Measurements from ENCODE around the gene ATG10. TPM values are rescaled to one million over a fixed set of nuclear protein-coding genes. Genes with fewer than 3 reads are reported as not detected.

ATG10 gene
- total and polyA plus RNA-seq, 2 experiments from 2014 or later: 12.5 to 17.7 TPM

DNA sequence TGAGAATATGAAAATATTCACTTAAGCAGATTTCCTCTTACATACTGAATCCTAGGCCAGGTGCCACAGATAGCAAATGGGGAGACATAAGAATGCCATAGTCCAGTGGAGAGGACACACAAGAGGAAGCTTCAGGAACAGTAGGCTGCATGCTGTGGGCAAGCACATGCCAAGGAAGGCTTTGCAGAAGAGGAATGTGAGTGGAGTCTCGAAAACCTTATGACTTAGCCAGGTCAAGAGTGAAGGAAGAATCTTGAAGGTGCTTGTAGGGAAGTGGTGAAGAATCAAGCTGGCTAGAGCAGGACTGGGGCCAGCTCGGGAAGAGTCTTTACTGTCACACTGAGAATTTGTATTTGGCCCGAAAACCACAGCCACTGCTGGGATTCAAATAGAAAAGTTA is 285.9 kb downstream of the ATG10 start (continued):
- TF ChIP-seq ZNF331 (CRISPR knock-in tag; IDR thresholded peaks at IDR 0.05; ENCODE audit: low read depth) (no peak), STAT1 (IDR thresholded peaks at IDR 0.05; ENCODE audit: unreplicated experiment) (no peak), POLR2AphosphoS5 (IDR thresholded peaks at IDR 0.05; ENCODE audit: low read depth) (no peak)

GRCh38 chr5:82259172-82259800 is 287.5 kb downstream of the ATG10 start:
- DNase-seq (ENCODE audit: low spot score) (peak; percentile 62), ATAC-seq (peak; percentile 17; the same call in 1 of the 3 replicates)
- no peaks in the 10 kb centered on the region for H3F3A ChIP-seq (replicated peaks; ENCODE audit: low read depth)
- no peaks in the 10 kb centered on the region for H3K36me3 Mint-ChIP-seq (ENCODE audit: low read depth)
- no peaks in the 10 kb centered on the region for H4K20me1 ChIP-seq (replicated peaks; ENCODE audit: insufficient read depth)
- no peak overlapping the region for H3K4me3 Mint-ChIP-seq
- no peak overlapping the region for H3K27ac ChIP-seq (ENCODE audit: low read depth)
- H3K36me3 ChIP-seq (ENCODE audit: insufficient read depth): no peaks in the 10 kb centered on the region
- H3K4me1 ChIP-seq (ENCODE audit: insufficient read depth): no peaks in the 10 kb centered on the region; the same call in 1 of the 2 replicates
- no peaks in the 10 kb centered on the region for H3K9me2 ChIP-seq (ENCODE audit: insufficient read depth)
- no peak overlapping the region for H2AFZ ChIP-seq
- H3K79me2 ChIP-seq (replicated peaks; ENCODE audit: insufficient read depth): no peaks in the 10 kb centered on the region
- no peaks in the 10 kb centered on the region for H3K9me3 Mint-ChIP-seq
- no peaks in the 10 kb centered on the region for H3K27me3 Mint-ChIP-seq (ENCODE audit: insufficient read depth, low read depth, poor library complexity)
- TF ChIP-seq, protein P1, sequence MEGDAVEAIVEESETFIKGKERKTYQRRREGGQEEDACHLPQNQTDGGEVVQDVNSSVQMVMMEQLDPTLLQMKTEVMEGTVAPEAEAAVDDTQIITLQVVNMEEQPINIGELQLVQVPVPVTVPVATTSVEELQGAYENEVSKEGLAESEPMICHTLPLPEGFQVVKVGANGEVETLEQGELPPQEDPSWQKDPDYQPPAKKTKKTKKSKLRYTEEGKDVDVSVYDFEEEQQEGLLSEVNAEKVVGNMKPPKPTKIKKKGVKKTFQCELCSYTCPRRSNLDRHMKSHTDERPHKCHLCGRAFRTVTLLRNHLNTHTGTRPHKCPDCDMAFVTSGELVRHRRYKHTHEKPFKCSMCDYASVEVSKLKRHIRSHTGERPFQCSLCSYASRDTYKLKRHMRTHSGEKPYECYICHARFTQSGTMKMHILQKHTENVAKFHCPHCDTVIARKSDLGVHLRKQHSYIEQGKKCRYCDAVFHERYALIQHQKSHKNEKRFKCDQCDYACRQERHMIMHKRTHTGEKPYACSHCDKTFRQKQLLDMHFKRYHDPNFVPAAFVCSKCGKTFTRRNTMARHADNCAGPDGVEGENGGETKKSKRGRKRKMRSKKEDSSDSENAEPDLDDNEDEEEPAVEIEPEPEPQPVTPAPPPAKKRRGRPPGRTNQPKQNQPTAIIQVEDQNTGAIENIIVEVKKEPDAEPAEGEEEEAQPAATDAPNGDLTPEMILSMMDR (conservative IDR thresholded peaks at IDR 0.05; ENCODE audit: low read depth in 2 of 2): peak; percentile 61 to 69
- TF ChIP-seq STAT1 (IDR thresholded peaks at IDR 0.05; ENCODE audit: unreplicated experiment): no peak
- no peak overlapping the region for H3K27ac Mint-ChIP-seq
- H3K4me3 ChIP-seq: no peak overlapping the region
- H3K4me2 ChIP-seq: no peak overlapping the region
- H3K4me1 Mint-ChIP-seq: peaks cover 20% of the 10 kb centered on the region
- no peaks in the 10 kb centered on the region for H3K27me3 ChIP-seq (ENCODE audit: insufficient read depth)

DNA sequence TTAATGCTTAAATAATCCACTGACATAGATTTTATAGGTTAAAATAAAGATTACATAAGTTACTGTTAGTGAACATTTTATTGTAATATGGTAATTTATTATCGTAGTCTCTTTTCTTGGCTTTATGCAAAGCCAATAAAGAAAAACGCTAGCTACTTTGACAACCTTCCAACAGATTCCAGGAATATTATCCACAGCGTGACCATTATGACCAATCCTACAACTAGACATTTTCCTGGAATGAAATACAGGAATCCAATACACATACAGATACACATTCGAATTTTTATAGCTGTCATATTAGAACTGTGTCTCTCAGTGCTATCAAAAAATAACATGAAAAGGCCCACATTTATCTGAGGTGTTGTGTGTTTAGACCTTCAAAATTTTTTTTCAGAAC is 293.2 kb downstream of the ATG10 start:
- no peak overlapping the region for H3K4me3 ChIP-seq
- no peak overlapping the region for H3K4me3 Mint-ChIP-seq
- DNase-seq (ENCODE audit: low spot score) (no peak), ATAC-seq (no peak)
- H3K9me3 Mint-ChIP-seq: peaks cover 9% of the 10 kb centered on the region; the same call in 2 of the 3 replicates
- H3K79me2 ChIP-seq (replicated peaks; ENCODE audit: insufficient read depth): no peaks in the 10 kb centered on the region
- no peaks in the 10 kb centered on the region for H3K27me3 ChIP-seq (ENCODE audit: insufficient read depth)
- peaks cover 3% of the 10 kb centered on the region; the same call in 2 of the 3 replicates for H3K4me1 Mint-ChIP-seq
- no peak overlapping the region for H3K4me2 ChIP-seq
- no peak overlapping the region for H2AFZ ChIP-seq
- no peak overlapping the region for H3K27ac ChIP-seq (ENCODE audit: low read depth)
- no peaks in the 10 kb centered on the region for H3F3A ChIP-seq (replicated peaks; ENCODE audit: low read depth)
- H3K9me2 ChIP-seq (ENCODE audit: insufficient read depth): no peaks in the 10 kb centered on the region
- H4K20me1 ChIP-seq (replicated peaks; ENCODE audit: insufficient read depth): no peaks in the 10 kb centered on the region
- H3K4me1 ChIP-seq (ENCODE audit: insufficient read depth): no peaks in the 10 kb centered on the region
- no peaks in the 10 kb centered on the region for H3K27me3 Mint-ChIP-seq (ENCODE audit: insufficient read depth, low read depth, poor library complexity)
- no peaks in the 10 kb centered on the region for H3K36me3 ChIP-seq (ENCODE audit: insufficient read depth)
- no peak overlapping the region for H3K27ac Mint-ChIP-seq
- peaks cover 32% of the 10 kb centered on the region; the same call in 2 of the 3 replicates for H3K36me3 Mint-ChIP-seq (ENCODE audit: low read depth)
- TF ChIP-seq POLR2AphosphoS5 (IDR thresholded peaks at IDR 0.05; ENCODE audit: low read depth) (no peak), ZNF331 (CRISPR knock-in tag; IDR thresholded peaks at IDR 0.05; ENCODE audit: low read depth) (no peak), EZH2 (IDR thresholded peaks at IDR 0.05; ENCODE audit: low read depth, unreplicated experiment) (no peak), CREB1 (CRISPR knock-in tag; IDR thresholded peaks at IDR 0.05; ENCODE audit: low read depth) (no peak), NANOG (IDR thresholded peaks at IDR 0.05; ENCODE audit: borderline replicate concordance) (no peak), STAT1 (IDR thresholded peaks at IDR 0.05; ENCODE audit: unreplicated experiment) (no peak)
- TF ChIP-seq, protein P1 (conservative IDR thresholded peaks at IDR 0.05; ENCODE audit: low read depth in 2 of 2): no peak
- TF ChIP-seq, protein P2, sequence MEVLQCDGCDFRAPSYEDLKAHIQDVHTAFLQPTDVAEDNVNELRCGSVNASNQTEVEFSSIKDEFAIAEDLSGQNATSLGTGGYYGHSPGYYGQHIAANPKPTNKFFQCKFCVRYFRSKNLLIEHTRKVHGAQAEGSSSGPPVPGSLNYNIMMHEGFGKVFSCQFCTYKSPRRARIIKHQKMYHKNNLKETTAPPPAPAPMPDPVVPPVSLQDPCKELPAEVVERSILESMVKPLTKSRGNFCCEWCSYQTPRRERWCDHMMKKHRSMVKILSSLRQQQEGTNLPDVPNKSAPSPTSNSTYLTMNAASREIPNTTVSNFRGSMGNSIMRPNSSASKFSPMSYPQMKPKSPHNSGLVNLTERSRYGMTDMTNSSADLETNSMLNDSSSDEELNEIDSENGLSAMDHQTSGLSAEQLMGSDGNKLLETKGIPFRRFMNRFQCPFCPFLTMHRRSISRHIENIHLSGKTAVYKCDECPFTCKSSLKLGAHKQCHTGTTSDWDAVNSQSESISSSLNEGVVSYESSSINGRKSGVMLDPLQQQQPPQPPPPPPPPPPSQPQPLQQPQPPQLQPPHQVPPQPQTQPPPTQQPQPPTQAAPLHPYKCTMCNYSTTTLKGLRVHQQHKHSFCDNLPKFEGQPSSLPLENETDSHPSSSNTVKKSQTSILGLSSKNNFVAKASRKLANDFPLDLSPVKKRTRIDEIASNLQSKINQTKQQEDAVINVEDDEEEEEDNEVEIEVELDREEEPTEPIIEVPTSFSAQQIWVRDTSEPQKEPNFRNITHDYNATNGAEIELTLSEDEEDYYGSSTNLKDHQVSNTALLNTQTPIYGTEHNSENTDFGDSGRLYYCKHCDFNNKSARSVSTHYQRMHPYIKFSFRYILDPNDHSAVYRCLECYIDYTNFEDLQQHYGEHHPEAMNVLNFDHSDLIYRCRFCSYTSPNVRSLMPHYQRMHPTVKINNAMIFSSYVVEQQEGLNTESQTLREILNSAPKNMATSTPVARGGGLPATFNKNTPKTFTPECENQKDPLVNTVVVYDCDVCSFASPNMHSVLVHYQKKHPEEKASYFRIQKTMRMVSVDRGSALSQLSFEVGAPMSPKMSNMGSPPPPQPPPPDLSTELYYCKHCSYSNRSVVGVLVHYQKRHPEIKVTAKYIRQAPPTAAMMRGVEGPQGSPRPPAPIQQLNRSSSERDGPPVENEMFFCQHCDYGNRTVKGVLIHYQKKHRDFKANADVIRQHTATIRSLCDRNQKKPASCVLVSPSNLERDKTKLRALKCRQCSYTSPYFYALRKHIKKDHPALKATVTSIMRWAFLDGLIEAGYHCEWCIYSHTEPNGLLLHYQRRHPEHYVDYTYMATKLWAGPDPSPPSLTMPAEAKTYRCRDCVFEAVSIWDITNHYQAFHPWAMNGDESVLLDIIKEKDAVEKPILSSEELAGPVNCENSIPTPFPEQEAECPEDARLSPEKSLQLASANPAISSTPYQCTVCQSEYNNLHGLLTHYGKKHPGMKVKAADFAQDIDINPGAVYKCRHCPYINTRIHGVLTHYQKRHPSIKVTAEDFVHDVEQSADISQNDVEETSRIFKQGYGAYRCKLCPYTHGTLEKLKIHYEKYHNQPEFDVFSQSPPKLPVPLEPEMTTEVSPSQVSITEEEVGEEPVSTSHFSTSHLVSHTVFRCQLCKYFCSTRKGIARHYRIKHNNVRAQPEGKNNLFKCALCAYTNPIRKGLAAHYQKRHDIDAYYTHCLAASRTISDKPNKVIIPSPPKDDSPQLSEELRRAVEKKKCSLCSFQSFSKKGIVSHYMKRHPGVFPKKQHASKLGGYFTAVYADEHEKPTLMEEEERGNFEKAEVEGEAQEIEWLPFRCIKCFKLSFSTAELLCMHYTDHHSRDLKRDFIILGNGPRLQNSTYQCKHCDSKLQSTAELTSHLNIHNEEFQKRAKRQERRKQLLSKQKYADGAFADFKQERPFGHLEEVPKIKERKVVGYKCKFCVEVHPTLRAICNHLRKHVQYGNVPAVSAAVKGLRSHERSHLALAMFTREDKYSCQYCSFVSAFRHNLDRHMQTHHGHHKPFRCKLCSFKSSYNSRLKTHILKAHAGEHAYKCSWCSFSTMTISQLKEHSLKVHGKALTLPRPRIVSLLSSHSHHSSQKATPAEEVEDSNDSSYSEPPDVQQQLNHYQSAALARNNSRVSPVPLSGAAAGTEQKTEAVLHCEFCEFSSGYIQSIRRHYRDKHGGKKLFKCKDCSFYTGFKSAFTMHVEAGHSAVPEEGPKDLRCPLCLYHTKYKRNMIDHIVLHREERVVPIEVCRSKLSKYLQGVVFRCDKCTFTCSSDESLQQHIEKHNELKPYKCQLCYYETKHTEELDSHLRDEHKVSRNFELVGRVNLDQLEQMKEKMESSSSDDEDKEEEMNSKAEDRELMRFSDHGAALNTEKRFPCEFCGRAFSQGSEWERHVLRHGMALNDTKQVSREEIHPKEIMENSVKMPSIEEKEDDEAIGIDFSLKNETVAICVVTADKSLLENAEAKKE (CRISPR knock-in tag; IDR thresholded peaks at IDR 0.05): no peak
